Prostate gland (tissue), 2 donors: ENCODE measurements around the gene CREB3L1.

Source experiments
- POLR2A ChIP-seq: fragments of 450-650 bp; IDR thresholded peaks from one replicate; pipeline ENCODE4 v1.6.1; 2016; ENCODE audit warnings: antibody characterized with exemption, mild to moderate bottlenecking
- POLR2AphosphoS5 ChIP-seq: sonication (generic); formaldehyde crosslinking; IDR thresholded peaks from one replicate; pipeline ENCODE4 v1.6.1; 2017; ENCODE audit warnings: antibody characterized with exemption
- TF ChIP-seq, protein P1 (sequence below), 4 experiments: fragments of 200-600 bp in 2 of 4; fragments of 450-650 bp in 2 of 4; sonication (generic) in 2 of 4; IDR thresholded peaks; 1 replicate in 3 of 4; 2 replicates in 1 of 4; pipeline ENCODE4 v1.5.1; 2016 to 2019; ENCODE audit warnings: antibody characterized with exemption in 4 of 4, mild to moderate bottlenecking in 2 of 4, moderate library complexity in 2 of 4

DNA sequence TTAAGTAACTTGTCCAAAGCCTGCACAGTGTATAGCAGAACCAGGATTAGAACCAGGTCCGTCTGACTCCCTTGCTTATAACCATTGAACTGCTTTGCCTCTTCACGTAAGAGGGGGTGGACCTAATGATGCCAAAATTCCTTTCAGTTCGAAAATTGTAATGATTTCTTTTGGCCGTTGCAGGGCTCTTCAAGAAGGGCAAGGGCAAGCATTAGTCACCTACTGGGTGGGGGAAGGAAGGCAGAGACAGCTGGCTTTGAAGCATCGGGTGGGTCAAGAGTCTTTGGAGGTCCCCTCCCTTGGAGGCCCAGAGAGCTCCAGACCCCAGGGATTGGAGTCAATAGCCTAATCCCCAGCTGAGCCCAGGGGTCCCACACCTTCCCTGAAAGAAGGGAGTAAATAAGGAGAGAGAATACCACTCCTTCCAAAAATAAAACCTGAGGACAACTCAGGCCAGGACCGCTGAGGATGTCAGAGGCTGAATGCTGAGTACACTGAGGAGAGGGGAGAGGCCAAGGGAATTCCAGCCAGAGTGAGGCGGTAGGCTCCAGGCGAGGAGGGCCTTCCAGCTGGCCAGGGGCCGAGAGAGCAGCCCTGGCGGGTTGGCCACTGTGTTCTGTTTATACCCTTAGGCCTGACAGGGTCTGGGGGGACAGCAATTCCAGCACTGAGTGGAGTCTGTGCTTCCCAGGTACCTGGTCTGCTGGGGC is 14.1 kb downstream of the CREB3L1 start:
- peak; percentile 8 for TF ChIP-seq POLR2AphosphoS5
- no peak for TF ChIP-seq POLR2A
- TF ChIP-seq, protein P1, sequence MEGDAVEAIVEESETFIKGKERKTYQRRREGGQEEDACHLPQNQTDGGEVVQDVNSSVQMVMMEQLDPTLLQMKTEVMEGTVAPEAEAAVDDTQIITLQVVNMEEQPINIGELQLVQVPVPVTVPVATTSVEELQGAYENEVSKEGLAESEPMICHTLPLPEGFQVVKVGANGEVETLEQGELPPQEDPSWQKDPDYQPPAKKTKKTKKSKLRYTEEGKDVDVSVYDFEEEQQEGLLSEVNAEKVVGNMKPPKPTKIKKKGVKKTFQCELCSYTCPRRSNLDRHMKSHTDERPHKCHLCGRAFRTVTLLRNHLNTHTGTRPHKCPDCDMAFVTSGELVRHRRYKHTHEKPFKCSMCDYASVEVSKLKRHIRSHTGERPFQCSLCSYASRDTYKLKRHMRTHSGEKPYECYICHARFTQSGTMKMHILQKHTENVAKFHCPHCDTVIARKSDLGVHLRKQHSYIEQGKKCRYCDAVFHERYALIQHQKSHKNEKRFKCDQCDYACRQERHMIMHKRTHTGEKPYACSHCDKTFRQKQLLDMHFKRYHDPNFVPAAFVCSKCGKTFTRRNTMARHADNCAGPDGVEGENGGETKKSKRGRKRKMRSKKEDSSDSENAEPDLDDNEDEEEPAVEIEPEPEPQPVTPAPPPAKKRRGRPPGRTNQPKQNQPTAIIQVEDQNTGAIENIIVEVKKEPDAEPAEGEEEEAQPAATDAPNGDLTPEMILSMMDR (IDR thresholded peaks at IDR 0.05): no peak
